ENCODE data around the gene CDX1. TPM values are rescaled to one million over a fixed set of nuclear protein-coding genes. Genes with fewer than 3 reads are reported as not detected.

The CDX1 gene
- total and polyA plus RNA-seq, 2 of the 8 experiments (the other 6 are each of a cell fraction or from before 2014, with no cell fraction given): not detected

DNA sequence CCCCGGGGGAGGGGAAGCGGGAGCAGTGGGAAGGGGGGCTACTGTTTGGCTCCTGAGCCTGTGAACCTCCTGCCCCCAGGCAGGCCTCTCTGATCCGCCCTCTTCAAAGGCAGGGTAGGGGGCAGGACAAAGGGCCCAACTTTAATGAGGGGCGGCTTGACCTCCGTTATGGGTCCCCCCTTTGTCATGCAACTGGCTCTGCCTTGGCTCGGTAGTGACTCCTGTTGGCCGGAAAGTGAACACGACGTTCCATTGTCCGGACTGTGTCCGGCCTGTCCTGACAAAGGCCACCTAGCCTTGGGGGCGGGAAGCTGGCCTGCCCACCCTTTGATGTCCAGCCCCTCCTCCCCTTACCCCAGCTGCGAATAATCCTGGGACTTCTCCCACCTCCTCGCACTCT, 1.3 kb downstream of the CDX1 start (continued):
- TF ChIP-seq HDAC2 (IDR thresholded peaks at IDR 0.05; ENCODE audit: borderline replicate concordance in 1 of 2, low read depth in 2 of 2, low read length in 2 of 2): no peak
- no peak for TF ChIP-seq FOSL1 (IDR thresholded peaks at IDR 0.05; ENCODE audit: insufficient read depth, low read depth, low read length)
- TF ChIP-seq POU5F1 (IDR thresholded peaks at IDR 0.05; ENCODE audit: low read depth, low read length): peak; percentile 77
- no peak for TF ChIP-seq CBX5 (IDR thresholded peaks at IDR 0.05; ENCODE audit: low read depth, low read length)
- TF ChIP-seq, protein P1, sequence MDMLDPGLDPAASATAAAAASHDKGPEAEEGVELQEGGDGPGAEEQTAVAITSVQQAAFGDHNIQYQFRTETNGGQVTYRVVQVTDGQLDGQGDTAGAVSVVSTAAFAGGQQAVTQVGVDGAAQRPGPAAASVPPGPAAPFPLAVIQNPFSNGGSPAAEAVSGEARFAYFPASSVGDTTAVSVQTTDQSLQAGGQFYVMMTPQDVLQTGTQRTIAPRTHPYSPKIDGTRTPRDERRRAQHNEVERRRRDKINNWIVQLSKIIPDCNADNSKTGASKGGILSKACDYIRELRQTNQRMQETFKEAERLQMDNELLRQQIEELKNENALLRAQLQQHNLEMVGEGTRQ (IDR thresholded peaks at IDR 0.05; ENCODE audit: low read length): no peak
- no peak for TF ChIP-seq BRCA1 (IDR thresholded peaks at IDR 0.05; ENCODE audit: low read depth, low read length)
- no peak for TF ChIP-seq POLR2A (IDR thresholded peaks at IDR 0.05; ENCODE audit: control extremely low read depth in 1 of 2, low read depth in 2 of 2, low read length in 2 of 2)
- TF ChIP-seq PHF8 (conservative IDR thresholded peaks at IDR 0.05; ENCODE audit: low read depth, low read length): no peak
- no peak for TF ChIP-seq CHD2 (IDR thresholded peaks at IDR 0.05; ENCODE audit: low read length)
- no peak for TF ChIP-seq TAF7 (optimal IDR thresholded peaks at IDR 0.05; ENCODE audit: borderline replicate concordance, low read depth, low read length)
- no peak for TF ChIP-seq SIX5 (IDR thresholded peaks at IDR 0.05; ENCODE audit: low read depth, low read length)
- TF ChIP-seq, protein P2, sequence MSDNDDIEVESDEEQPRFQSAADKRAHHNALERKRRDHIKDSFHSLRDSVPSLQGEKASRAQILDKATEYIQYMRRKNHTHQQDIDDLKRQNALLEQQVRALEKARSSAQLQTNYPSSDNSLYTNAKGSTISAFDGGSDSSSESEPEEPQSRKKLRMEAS (IDR thresholded peaks at IDR 0.05): no peak
- peak in 1 of 2 experiments; percentile 26; a peak in 1 of 4 replicates for TF ChIP-seq RAD21 (IDR thresholded peaks at IDR 0.05 in 1 of 2, conservative IDR thresholded peaks at IDR 0.05 in 1 of 2; ENCODE audit: low read depth in 2 of 2, low read length in 2 of 2)
- no peak for TF ChIP-seq JUN (IDR thresholded peaks at IDR 0.05; ENCODE audit: low read depth, low read length)
- no peak for TF ChIP-seq SRF (IDR thresholded peaks at IDR 0.05; ENCODE audit: low read depth, low read length)
- no peak for TF ChIP-seq BACH1 (IDR thresholded peaks at IDR 0.05; ENCODE audit: low read length)
- TF ChIP-seq TEAD4 (IDR thresholded peaks at IDR 0.05; ENCODE audit: low read depth, low read length): no peak

All from H1 (cell line).